Thyroid gland (tissue), 4 donors: ENCODE measurements around the gene ZNF165. TPM values are rescaled to one million over a fixed set of nuclear protein-coding genes. Genes with fewer than 3 reads are reported as not detected.
"Not testable (repeated sequence)": the region's sequence is repeated elsewhere in the genome, so short reads cannot be mapped to it uniquely, and the experiment has no call there.

ENCODE experiments used
- DNase-seq, 2 donors: peaks; one replicate each; pipeline ENCODE4 v3.0.0-alpha.2; 2019
- H3K27ac ChIP-seq, 3 donors: fragments of 200-600 bp; sonication (generic); 1 replicate in 2 of 3; 2 replicates in 1 of 3; pipeline ENCODE4 v1.5.1; 2016 to 2019; ENCODE audit warnings: mild to moderate bottlenecking in 1 of 3, moderate library complexity in 1 of 3
- H3K27me3 ChIP-seq: fragments of 200-600 bp; sonication (generic); one replicate; pipeline ENCODE4 v1.5.1; 2019
- H3K36me3 ChIP-seq, 2 donors: fragments of 200-600 bp; sonication (generic); one replicate each; pipeline ENCODE4 v1.5.1; 2016 to 2019
- H3K4me1 ChIP-seq, 2 donors: fragments of 200-600 bp; sonication (generic); one replicate each; pipeline ENCODE4 v1.5.1; 2017 to 2019
- H3K4me3 ChIP-seq, 3 donors: fragments of 200-600 bp; sonication (generic); replicated peaks in 1 of 3; 1 replicate in 2 of 3; 2 replicates in 1 of 3; pipeline ENCODE4 v1.5.1; 2016; ENCODE audit warnings: mild to moderate bottlenecking in 1 of 3
- H3K9me3 ChIP-seq: fragments of 200-600 bp; sonication (generic); one replicate; pipeline ENCODE4 v1.5.1; 2017
- CTCF ChIP-seq, 6 experiments: fragments of 200-600 bp in 3 of 6; fragments of 450-650 bp in 3 of 6; sonication (generic) in 3 of 6; IDR thresholded peaks; one replicate each; pipeline ENCODE4 v1.5.1; 2016 to 2019; ENCODE audit warnings: antibody characterized with exemption in 6 of 6, mild to moderate bottlenecking in 2 of 6, inconsistent platforms in 1 of 6, moderate library complexity in 1 of 6
- POLR2A ChIP-seq, 2 donors: fragments of 450-650 bp; IDR thresholded peaks; one replicate each; pipeline ENCODE4 v1.6.1; 2017; ENCODE audit warnings: antibody characterized with exemption in 2 of 2, mild to moderate bottlenecking in 2 of 2, moderate library complexity in 1 of 2
- WGBS, 2 donors: methylation state at CpG; one replicate each; pipeline ENCODE4 v1.1.5; 2017; 5-methylcytosine and 5-hydroxymethylcytosine counted together
- intact Hi-C: fragments of 100-400 bp; cut with DNase I; formaldehyde crosslinking; loops from one replicate; pipeline ENCODE4 v1.15.1; 2023
- total RNA-seq, 4 donors: library from RNA; depleted of rRNA; stranded (reverse); fragments of >200 nt; gene quantifications; one replicate each; pipeline ENCODE4 v1.2.3, GENCODE V29; 2016

Gene ZNF165
- total RNA-seq, 4 donors from 2014 or later, result 1.7 to 5.3 (median 4.0) TPM

GRCh38 chr6:28111964-28112363, 31.6 kb downstream of the ZNF165 start:
- Histone ChIP-seq H3K9me3 (no peaks in the 10 kb centered on the region), H3K27me3 (no peaks in the 10 kb centered on the region), H3K27ac (no peak overlapping the region), H3K36me3 (peaks cover 9% of the 10 kb centered on the region in 2 donors), H3K4me1 (no peaks in the 10 kb centered on the region), H3K4me3 (no peak overlapping the region)
- TF ChIP-seq POLR2A (IDR thresholded peaks at IDR 0.05) (no peak), CTCF (IDR thresholded peaks at IDR 0.05) (no peak)
- intact Hi-C loops, result no loop called here
- DNase-seq, result no peak
- 95 to 97% methylated on average over 3 of the region's 3 CpGs for WGBS, 2 donors

GRCh38 chr6:28115799-28116198, 35.4 kb downstream of the ZNF165 start:
- intact Hi-C loops, result no loop called here
- no peaks in the 10 kb centered on the region for H3K9me3 ChIP-seq
- H3K4me1 ChIP-seq, result no peaks in the 10 kb centered on the region
- H3K27ac ChIP-seq, result no peak overlapping the region
- WGBS, 2 donors, result 75 to 76% methylated on average over 2 of the region's 2 CpGs
- no peak overlapping the region for H3K4me3 ChIP-seq
- no peak for DNase-seq
- TF ChIP-seq POLR2A (IDR thresholded peaks at IDR 0.05) (no peak), CTCF (IDR thresholded peaks at IDR 0.05) (no peak)
- H3K36me3 ChIP-seq, result peaks cover 9 to 10% of the 10 kb centered on the region in 2 donors
- H3K27me3 ChIP-seq, result no peaks in the 10 kb centered on the region

- H3K27ac ChIP-seq, result no peak overlapping the region
- WGBS, 2 donors, result 95 to 96% methylated on average over 2 of the region's 2 CpGs
These were observed 37.1 kb downstream of the ZNF165 start for GRCh38 chr6:28117386-28118050.

GRCh38 chr6:28118217-28118616, 37.8 kb downstream of the ZNF165 start:
- no peak for TF ChIP-seq CTCF (IDR thresholded peaks at IDR 0.05)
- no peak for TF ChIP-seq POLR2A (IDR thresholded peaks at IDR 0.05)
- H3K36me3 ChIP-seq, result peaks cover 9 to 10% of the 10 kb centered on the region in 2 donors
- no peak overlapping the region for H3K27ac ChIP-seq
- no peak for DNase-seq
- 80 to 87% methylated on average over 1 of the region's 1 CpG for WGBS, 2 donors
- no peaks in the 10 kb centered on the region for H3K9me3 ChIP-seq
- H3K27me3 ChIP-seq, result no peaks in the 10 kb centered on the region
- H3K4me1 ChIP-seq, result no peaks in the 10 kb centered on the region
- intact Hi-C loops, result no loop called here
- H3K4me3 ChIP-seq, result no peak overlapping the region

More at GRCh38 chr6:28117386-28118050, 37.1 kb downstream of the ZNF165 start:
- no peak for TF ChIP-seq POLR2A (IDR thresholded peaks at IDR 0.05)
- no peak for TF ChIP-seq CTCF (IDR thresholded peaks at IDR 0.05)
- intact Hi-C loops, result no loop called here
- H3K4me3 ChIP-seq, result no peak overlapping the region
- no peaks in the 10 kb centered on the region for H3K4me1 ChIP-seq
- no peaks in the 10 kb centered on the region for H3K9me3 ChIP-seq
- no peaks in the 10 kb centered on the region for H3K27me3 ChIP-seq
- DNase-seq, result no peak
- peaks cover 9 to 10% of the 10 kb centered on the region in 2 donors for H3K36me3 ChIP-seq

GRCh38 chr6:28121876-28122275, 41.5 kb downstream of the ZNF165 start:
- 95 to 96% methylated on average over 2 of the region's 2 CpGs for WGBS, 2 donors
- Histone ChIP-seq H3K4me3 (no peak overlapping the region), H3K4me1 (peaks cover 4 to 13% of the 10 kb centered on the region in 2 donors), H3K36me3 (peaks cover 0 to 2% of the 10 kb centered on the region in 2 donors), H3K27ac (no peak overlapping the region), H3K9me3 (no peaks in the 10 kb centered on the region), H3K27me3 (no peaks in the 10 kb centered on the region)
- intact Hi-C loops, result no loop called here
- DNase-seq, result no peak
- TF ChIP-seq POLR2A (IDR thresholded peaks at IDR 0.05) (no peak), CTCF (IDR thresholded peaks at IDR 0.05) (no peak)

GRCh38 chr6:28122283-28122682, 41.9 kb downstream of the ZNF165 start:
- H3K27me3 ChIP-seq, intact Hi-C loops, H3K9me3 ChIP-seq, H3K4me3 ChIP-seq, H3K36me3 ChIP-seq, H3K27ac ChIP-seq, DNase-seq: not testable (repeated sequence)
- H3K4me1 ChIP-seq, result peaks cover 4 to 13% of the 10 kb centered on the region in 2 donors
- 89 to 94% methylated on average over 5 of the region's 5 CpGs for WGBS, 2 donors
